ENCODE results near the gene DNASE1.

DNA sequence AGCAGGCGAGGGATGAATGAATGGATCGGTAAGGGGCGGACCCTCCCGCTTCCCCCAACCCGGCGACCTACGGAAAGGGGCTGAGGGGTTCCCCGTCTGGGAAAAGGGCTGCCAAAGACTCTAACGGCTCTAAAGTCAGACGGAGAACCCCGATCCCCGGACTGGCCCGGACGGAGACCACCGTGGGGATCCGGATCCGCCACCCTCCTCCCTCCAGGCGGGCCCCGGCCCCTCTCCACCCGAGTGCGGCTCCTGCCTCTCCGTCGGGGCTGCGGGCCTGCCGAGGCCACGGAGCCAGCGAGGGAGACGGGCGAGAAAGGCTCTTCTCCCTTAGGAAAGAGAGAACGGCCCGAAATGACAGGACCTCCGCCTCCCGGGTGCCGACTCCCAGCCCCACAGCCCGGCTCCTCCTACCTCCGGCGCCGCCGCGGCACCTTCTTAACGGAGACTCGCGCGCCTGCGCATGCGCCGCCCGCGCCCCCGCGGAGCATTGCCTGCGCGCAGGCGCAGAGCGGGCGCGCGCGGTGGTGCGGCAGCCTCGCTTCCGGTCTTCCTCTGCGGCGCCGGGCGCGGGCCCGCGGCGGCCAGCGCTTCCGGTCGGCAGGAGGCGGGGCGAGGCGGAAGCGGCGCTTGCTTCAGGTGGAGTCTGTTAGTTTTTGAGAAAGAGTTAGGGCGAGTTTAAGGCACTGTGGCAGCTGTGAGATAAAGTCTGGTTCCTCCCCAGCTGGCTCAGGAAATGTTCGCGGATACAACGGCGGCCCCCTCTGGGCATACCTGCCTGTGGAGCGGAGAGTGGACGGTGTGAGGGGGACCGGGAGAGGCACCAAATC, 43.1 kb upstream of the DNASE1 start, which contains the start of gene SLX4:
- TF ChIP-seq, protein P1, sequence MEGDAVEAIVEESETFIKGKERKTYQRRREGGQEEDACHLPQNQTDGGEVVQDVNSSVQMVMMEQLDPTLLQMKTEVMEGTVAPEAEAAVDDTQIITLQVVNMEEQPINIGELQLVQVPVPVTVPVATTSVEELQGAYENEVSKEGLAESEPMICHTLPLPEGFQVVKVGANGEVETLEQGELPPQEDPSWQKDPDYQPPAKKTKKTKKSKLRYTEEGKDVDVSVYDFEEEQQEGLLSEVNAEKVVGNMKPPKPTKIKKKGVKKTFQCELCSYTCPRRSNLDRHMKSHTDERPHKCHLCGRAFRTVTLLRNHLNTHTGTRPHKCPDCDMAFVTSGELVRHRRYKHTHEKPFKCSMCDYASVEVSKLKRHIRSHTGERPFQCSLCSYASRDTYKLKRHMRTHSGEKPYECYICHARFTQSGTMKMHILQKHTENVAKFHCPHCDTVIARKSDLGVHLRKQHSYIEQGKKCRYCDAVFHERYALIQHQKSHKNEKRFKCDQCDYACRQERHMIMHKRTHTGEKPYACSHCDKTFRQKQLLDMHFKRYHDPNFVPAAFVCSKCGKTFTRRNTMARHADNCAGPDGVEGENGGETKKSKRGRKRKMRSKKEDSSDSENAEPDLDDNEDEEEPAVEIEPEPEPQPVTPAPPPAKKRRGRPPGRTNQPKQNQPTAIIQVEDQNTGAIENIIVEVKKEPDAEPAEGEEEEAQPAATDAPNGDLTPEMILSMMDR (IDR thresholded peaks at IDR 0.05): no peak
- TF ChIP-seq EZH2phosphoT487 (IDR thresholded peaks at IDR 0.05) (no peak), EZH2 (IDR thresholded peaks at IDR 0.05) (no peak)

Measured in neural progenitor cell (in vitro differentiated cells).